Astrocyte of the hippocampus (primary cell): ENCODE measurements around the gene WBP1.
"Not testable (repeated sequence)": the region's sequence is repeated elsewhere in the genome, so short reads cannot be mapped to it uniquely, and the experiment has no call there.

Experiments
- DNase-seq: peaks from one replicate; pipeline ENCODE4 v3.0.0; 2011; ENCODE audit warnings: low read depth, low spot score

WBP1 gene

GRCh38 chr2:74427551-74427950 is 30.7 kb upstream of the WBP1 start:
- no peak for DNase-seq

GRCh38 chr2:74428675-74429074 is 29.6 kb upstream of the WBP1 start:
- no peak for DNase-seq

GRCh38 chr2:74429487-74430451 is 28.5 kb upstream of the WBP1 start:
- no peak for DNase-seq

- no peak for DNase-seq
These were observed 27.7 kb upstream of the WBP1 start for GRCh38 chr2:74430502-74430901.

GRCh38 chr2:74436111-74436805 is 22.0 kb upstream of the WBP1 start:
- DNase-seq, result no peak

- no peak for DNase-seq
These were observed 21.2 kb upstream of the WBP1 start for GRCh38 chr2:74436848-74437695.

- DNase-seq, result no peak
These were observed 20.0 kb upstream of the WBP1 start for GRCh38 chr2:74438248-74438647.

GRCh38 chr2:74439373-74439772 is 18.9 kb upstream of the WBP1 start:
- no peak for DNase-seq

GRCh38 chr2:74439803-74440377 is 18.3 kb upstream of the WBP1 start:
- DNase-seq, result peak; percentile 67

GRCh38 chr2:74440378-74441169 is 17.7 kb upstream of the WBP1 start:
- DNase-seq, result peak; percentile 92

GRCh38 chr2:74441170-74441689 is 17.0 kb upstream of the WBP1 start:
- no peak for DNase-seq

- peak; percentile 37 for DNase-seq
These were observed 16.4 kb upstream of the WBP1 start, which contains the start of gene RTKN for GRCh38 chr2:74441690-74442482. Gene RTKN (minus strand): TSS chr2:74441937. CDS start chr2:74441816, 121 bp downstream.

GRCh38 chr2:74442483-74443297 is 15.5 kb upstream of the WBP1 start:
- not testable (repeated sequence) for DNase-seq

GRCh38 chr2:74444498-74445318 is 13.5 kb upstream of the WBP1 start:
- peak; percentile 60 for DNase-seq

GRCh38 chr2:74447230-74447999 is 10.8 kb upstream of the WBP1 start:
- no peak for DNase-seq

- no peak for DNase-seq
These were observed 9.5 kb upstream of the WBP1 start for GRCh38 chr2:74448771-74449170.
